Jurkat, Clone E6-1 (cell line): ENCODE measurements around the gene KLF16.

Experiments used
- DNase-seq: peaks from one replicate; pipeline ENCODE4 v3.0.0-alpha.2; 2011; ENCODE audit warnings: low read depth, low spot score
- H3K4me3 ChIP-seq: 2 replicates; pipeline ENCODE4 v1.5.1; 2011; ENCODE audit warnings: mild to moderate bottlenecking, low read length, control low read depth, moderate library complexity

Gene KLF16

GRCh38 chr19:1859331-1859781 lies 4.0 kb downstream of the KLF16 start:
- no peak overlapping the region for H3K4me3 ChIP-seq
- no peak for DNase-seq

GRCh38 chr19:1858412-1859081 lies 4.8 kb downstream of the KLF16 start:
- no peak for DNase-seq
- no peak overlapping the region for H3K4me3 ChIP-seq

GRCh38 chr19:1857648-1858326 lies 5.6 kb downstream of the KLF16 start:
- no peak for DNase-seq
- H3K4me3 ChIP-seq = no peak overlapping the region

- no peak for DNase-seq
- H3K4me3 ChIP-seq = peak overlapping the region; percentile 52
Measured at GRCh38 chr19:1856698-1857603, 6.4 kb downstream of the KLF16 start.

- peak overlapping the region; percentile 52 for H3K4me3 ChIP-seq
- no peak for DNase-seq
Measured at GRCh38 chr19:1856345-1856697, 7.1 kb downstream of the KLF16 start.

GRCh38 chr19:1855828-1856255 lies 7.5 kb downstream of the KLF16 start:
- DNase-seq = no peak
- H3K4me3 ChIP-seq = peak overlapping the region; percentile 52

GRCh38 chr19:1855040-1855827 lies 8.1 kb downstream of the KLF16 start:
- DNase-seq = peak; percentile 77

GRCh38 chr19:1854542-1855039 lies 8.8 kb downstream of the KLF16 start:
- peak overlapping the region; percentile 35 for H3K4me3 ChIP-seq
- no peak for DNase-seq

More at GRCh38 chr19:1855040-1855827, 8.1 kb downstream of the KLF16 start:
- peak overlapping the region; percentile 52 for H3K4me3 ChIP-seq

GRCh38 chr19:1854039-1854541 lies 9.3 kb downstream of the KLF16 start:
- no peak overlapping the region for H3K4me3 ChIP-seq
- no peak for DNase-seq

GRCh38 chr19:1853295-1854038 lies 9.9 kb downstream of the KLF16 start:
- peak overlapping the region; percentile 56 for H3K4me3 ChIP-seq
- DNase-seq = peak; percentile 66

- H3K4me3 ChIP-seq = peak overlapping the region; percentile 56
- DNase-seq = no peak
Measured at GRCh38 chr19:1852581-1853128, 10.7 kb downstream of the KLF16 start.

- DNase-seq = peak; percentile 73
- H3K4me3 ChIP-seq = peak overlapping the region; percentile 56
Measured at GRCh38 chr19:1851654-1852580, 11.5 kb downstream of the KLF16 start.

GRCh38 chr19:1850809-1851653 lies 12.3 kb downstream of the KLF16 start:
- DNase-seq = no peak
- H3K4me3 ChIP-seq = peak overlapping the region; percentile 44; the same call in 1 of the 2 replicates

GRCh38 chr19:1849886-1850398 lies 13.4 kb downstream of the KLF16 start:
- H3K4me3 ChIP-seq = no peak overlapping the region
- no peak for DNase-seq

- no peak overlapping the region for H3K4me3 ChIP-seq
- no peak for DNase-seq
Measured at GRCh38 chr19:1849132-1849474, 14.3 kb downstream of the KLF16 start.
